HG02610 (cell line): ENCODE results near the gene MAP1B.

Source experiments
- ATAC-seq: cut with Tn5 transposase; IDR thresholded peaks from one replicate; pipeline ENCODE4 v1.9.1; 2021; ENCODE audit warnings: mild to moderate bottlenecking, moderate library complexity; ENCODE audit not compliant: unreplicated experiment

MAP1B gene

DNA sequence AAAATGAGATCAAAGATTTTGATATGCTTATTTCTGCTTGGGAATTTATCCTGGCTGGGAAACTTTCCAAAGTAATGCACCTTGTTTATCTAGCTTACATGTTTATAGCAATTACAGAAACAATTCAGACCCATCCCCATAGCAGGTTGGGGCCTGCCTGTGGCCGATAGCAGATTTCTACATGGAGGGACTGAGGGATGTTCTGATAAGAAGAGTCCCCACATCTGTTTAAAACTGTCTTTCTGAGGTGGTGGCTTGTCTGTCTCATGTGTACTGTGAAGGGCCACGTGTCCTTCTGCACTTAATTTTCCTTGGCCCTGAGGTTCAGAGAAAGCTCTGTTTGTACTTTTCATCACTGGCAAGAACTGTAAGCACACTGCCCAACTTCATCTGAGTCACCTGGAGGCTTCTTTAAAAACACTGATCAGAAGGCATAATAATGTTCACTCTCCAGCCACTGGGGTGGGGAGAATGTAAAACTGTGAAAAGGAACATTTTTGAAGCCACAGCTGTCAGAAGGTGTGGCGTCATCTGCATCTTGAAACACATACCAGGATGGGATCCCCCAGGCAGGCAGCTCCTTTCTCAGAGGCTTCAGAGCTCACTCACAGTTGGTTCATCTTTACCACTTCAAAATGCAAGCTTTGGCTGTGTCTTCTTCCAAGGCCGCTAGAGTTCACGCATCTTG, 80.3 kb downstream of the MAP1B start:
- no peak for ATAC-seq

DNA sequence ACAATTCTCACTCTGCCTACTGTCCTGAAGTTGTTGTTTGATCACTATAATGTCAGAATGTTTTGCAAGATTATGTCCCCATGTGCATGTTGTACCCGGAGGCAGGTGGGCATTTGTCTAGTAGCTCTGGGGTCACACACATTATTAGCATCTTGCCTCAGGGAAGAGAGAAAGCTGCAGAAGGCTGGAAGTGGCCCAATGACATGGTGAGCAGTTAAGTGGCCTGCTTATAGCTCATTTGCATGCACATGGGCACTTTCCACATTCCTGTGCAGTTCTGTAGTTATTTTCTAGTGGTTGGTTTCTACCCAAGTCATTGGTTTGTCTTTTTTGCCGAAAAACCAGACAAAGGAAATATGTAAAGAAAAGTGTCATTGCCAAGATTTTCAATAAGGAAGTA, 80.9 kb downstream of the MAP1B start:
- ATAC-seq, result no peak

DNA sequence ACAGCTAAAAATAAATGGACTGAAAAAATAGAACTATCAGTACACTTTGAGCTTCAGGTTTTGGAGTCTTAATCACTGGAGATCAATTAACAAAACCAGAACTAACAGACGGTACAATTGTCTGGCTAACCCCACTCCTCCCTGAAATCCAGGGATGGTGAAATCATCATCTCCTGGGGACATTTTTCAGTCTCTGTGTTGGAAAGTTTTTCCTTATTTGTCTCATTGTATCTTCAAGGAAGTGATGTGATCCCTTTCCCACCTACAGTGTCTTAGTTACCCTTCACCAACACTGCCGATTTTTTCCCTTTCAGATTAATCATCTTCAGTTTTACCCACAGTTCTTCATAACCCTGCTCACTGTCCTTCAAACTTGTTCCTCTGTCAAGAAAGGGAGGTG, 81.9 kb downstream of the MAP1B start:
- ATAC-seq, result no peak

DNA sequence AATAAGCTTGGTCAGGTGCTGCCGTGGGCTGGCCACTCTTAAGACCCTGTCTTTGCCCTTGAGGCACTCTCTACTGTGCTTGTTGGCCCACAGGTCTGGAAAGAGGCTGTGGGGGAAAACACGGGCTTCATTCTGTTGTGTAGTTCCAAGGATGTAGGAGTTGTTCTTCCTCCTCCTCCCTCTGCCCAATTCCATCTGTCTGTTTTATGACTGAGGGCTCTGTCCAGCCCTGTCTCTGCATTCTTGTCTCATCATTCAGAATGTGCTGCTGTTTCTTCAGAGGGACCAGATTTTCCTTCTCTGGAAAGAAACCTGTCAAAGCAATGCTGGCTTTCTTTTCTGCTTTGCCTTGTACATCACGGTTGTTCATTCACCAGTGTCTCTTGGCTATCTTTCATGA, 84.1 kb downstream of the MAP1B start:
- no peak for ATAC-seq

DNA sequence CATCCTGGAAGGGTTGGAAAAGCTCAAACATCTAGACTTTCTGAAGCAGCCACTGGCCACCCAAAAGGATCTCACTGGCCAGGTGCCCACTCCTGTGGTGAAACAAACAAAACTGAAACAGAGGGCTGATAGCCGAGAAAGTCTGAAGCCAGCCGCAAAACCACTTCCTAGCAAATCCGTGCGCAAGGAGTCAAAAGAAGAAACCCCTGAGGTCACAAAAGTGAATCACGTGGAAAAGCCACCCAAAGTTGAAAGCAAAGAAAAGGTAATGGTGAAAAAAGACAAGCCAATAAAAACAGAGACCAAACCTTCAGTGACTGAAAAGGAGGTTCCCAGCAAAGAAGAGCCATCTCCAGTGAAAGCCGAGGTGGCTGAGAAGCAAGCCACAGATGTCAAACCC, 87.6 kb downstream of the MAP1B start:
- peak; percentile 95 for ATAC-seq

DNA sequence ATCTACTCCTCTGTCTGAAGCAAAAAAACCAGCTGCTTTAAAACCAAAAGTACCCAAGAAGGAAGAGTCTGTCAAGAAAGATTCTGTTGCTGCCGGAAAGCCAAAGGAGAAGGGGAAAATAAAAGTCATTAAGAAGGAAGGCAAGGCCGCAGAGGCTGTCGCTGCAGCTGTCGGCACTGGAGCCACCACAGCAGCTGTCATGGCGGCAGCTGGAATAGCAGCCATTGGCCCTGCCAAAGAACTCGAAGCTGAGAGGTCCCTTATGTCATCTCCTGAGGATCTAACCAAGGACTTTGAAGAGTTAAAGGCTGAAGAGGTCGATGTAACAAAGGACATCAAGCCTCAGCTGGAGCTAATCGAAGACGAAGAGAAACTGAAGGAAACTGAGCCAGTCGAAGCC, 88.3 kb downstream of the MAP1B start:
- no peak for ATAC-seq

DNA sequence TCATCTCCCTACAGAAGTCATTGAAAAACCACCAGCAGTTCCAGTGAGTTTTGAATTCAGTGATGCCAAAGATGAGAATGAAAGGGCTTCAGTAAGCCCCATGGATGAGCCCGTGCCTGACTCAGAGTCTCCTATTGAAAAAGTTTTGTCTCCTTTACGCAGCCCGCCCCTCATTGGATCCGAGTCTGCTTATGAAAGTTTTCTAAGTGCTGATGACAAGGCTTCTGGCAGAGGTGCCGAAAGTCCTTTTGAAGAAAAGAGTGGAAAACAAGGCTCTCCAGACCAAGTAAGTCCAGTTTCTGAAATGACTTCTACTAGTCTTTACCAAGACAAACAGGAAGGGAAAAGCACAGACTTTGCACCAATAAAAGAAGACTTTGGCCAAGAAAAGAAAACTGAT, 90.1 kb downstream of the MAP1B start:
- no peak for ATAC-seq

DNA sequence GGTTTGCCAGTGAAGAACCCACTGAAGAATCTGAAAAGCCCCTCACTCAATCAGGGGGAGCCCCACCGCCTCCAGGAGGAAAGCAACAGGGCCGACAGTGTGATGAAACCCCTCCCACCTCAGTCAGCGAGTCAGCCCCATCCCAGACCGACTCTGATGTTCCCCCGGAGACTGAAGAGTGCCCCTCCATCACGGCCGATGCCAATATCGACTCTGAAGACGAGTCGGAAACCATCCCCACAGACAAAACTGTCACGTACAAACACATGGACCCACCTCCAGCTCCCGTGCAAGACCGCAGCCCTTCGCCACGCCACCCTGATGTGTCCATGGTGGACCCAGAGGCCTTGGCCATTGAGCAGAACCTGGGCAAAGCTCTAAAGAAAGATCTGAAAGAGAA, 92.4 kb downstream of the MAP1B start:
- ATAC-seq, result no peak

DNA sequence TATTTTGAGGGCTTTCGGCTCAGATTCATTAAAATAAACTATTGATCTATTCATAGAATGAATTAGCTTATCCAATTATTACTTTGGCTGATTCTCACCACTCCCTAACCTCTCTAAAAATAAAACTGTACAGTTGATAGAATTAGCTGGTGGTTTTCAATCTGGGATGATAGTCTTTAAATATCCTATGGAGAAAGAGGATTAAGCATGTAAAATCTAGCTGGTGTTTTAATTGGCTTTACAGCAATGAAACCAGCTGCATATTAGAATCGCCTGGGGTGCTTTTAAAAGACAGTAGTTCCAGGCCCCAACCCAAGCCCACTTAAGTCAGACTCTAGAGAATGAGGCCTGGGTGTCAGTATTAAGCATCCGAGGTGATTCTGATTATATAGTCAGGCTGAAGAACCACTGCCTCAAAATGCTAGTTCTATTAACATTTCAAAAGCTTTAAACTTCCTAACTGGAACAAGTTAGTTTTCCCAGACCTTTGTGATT, 95.1 kb downstream of the MAP1B start:
- ATAC-seq, result no peak

DNA sequence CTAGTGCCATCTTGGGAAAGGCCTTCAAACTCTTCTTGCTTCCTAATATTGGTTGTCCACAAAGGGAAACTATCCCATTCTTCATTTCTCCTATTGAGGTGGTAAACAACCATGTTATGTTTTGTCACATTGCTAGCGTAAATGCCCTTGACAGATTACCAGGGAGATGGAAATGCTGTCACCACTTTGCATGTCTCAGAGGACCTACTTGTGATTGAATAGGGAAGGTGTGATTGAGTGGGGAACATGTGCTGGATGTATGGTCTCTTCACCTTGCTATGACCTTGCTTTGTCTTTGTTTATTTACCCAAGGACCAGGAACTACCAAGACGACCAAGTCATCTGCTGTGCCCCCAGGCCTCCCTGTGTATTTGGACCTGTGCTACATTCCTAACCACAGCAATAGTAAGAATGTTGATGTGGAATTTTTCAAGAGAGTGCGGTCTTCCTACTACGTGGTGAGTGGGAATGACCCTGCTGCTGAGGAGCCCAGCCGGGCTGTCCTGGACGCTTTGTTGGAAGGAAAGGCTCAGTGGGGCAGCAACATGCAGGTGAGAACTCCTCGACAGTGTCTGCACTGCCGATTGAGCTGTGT, 96.1 kb downstream of the MAP1B start:
- ATAC-seq, result no peak

DNA sequence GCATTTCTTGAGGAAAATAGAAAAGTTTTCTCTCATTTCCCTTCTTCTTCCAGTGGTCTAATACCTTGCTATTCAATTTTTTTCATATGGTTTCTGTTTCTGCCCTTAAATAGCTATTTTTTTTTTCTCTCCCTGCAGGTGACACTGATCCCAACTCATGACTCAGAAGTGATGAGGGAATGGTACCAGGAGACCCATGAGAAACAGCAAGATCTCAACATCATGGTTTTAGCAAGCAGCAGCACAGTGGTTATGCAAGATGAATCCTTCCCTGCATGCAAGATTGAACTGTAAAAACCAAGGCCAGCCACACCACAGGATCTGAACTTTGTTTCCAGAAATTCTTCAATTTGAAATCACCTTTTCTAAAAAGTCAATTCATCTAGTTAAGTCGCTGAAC, 97.7 kb downstream of the MAP1B start:
- no peak for ATAC-seq

DNA sequence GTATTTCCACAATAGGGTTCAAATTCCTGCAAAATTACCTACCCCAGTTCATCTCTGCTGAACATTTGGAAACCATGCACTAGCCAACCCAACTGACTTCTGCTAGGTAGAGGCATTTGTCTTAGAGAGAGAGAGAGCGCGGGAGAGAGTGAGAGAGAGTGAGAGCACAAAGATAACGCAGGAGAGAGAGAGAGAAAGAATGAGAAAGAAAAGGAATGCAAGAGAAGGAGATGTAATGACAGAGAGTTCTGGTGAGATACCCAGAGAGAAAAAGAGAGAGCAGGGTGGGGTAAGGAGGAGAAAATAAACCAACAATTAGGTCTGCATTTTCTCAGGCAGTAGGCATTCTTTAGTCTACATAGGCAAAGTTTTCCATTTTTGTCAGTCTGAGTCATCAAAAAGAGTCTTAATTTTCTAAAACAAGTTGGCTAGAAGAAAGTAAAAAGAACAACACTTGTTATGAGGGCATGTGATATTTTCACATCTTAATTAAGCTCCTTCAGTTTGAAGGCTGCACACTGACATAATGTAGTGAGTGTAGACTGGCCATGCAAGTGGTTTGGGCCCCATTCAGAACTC, 98.2 kb downstream of the MAP1B start:
- ATAC-seq, result no peak

DNA sequence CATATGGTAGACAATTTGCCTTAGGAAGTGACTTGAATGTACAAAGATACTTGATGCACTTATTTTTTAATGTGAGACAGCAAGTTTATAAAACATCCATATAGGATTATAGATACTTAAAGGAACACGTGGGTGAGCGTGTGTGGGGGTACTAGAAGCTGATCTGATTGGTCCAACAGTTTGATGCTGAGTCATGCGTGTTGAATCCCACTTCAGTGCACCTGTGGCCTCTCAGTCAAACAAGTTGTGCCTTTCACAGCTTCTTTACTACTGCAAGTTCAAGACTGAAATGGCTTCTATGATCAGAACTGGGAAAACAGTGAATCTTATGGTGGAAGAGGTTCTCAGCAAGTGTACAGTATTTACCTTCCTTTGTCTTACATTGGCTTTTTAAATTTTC, 98.9 kb downstream of the MAP1B start:
- no peak for ATAC-seq

DNA sequence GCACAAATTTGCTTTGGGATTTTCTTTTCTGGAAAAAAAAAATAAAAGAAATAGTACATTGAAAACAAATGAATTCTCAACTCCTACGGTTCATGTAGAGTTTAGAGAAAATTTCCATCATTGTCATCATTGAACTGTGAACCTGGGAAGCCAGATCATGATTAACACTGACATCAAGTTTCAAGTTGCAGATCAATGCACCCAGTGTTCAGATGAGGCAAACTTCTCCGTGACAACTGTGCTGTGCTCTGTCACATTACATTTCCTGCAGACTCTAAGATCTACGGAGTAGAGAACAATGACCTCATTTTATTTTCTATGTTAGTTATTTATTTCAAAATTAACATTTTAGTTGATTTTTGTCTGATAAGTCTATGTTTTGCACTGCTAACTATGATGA, 99.7 kb downstream of the MAP1B start:
- no peak for ATAC-seq

DNA sequence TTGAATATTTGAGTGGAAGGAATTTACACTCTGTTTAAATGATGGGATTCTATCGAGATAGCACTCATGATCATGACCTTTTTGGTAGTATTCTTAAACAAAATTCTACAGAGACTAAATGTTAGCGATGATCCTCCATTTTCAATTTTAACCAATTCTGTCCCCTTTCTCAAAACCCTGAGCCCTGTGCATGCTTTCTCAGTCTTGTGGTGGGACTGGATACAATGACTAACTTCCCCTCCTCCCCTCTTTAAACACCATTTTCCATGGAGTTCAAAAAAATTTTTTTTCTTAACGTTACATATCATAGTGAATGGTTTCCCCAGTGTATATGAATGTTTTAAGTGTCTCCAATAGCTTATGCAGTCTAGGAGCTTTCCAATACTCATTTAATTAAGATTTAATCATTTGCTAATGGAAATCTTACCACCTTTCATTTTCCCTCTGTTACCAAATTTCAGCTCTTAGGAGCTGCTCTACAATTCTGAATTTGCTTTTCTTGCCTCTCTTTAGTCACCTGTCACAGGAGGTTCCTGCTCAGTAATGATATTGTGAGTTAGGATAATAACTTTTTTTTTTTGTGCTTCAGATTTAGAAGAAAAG, 101.2 kb downstream of the MAP1B start:
- no peak for ATAC-seq

DNA sequence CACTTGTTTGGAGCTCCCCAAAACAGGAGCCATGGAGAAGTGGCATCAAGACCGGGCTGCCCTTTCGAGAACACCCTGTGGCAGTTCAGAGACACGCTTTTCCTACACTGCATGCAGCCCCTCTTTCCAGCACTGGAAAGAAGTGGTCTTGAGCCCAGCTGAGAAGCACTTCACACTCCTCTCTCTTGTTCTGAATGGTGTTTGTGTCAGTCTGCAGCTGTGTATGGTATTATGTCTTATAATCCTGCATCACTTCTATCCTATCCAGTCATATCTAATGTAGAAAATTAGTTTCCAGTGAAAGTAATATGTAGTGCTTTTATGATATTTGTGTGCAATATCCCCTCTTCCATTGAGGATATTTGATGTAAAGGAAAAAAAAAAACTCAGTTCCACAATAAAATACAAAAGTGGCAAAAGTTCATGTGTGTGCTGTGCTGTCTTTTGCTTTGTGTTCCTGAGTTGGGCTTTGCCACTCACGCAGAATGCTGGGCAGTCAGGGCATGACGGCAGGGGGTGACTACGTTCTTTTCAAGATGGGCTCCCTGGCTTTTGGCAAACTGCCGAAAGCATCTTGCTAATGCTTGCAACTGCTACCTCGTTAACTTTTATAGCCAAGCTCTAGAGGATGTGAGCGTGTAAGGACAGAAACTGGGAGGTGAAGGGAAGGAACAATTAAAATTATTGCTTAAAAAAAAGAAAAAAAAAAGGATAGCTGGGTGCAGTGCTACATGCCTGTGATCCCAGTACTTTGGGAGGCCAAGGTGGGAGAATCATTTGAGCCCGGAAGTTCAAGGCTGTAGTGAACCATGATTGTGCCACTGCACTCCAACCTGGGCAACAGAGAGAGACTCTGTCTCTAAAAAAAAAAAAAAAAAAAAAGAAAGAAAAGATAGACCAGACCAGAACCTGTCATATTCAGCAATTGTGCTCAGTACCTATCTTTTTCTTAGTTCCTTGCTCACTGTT, 102.2 kb downstream of the MAP1B start:
- ATAC-seq, result no peak

DNA sequence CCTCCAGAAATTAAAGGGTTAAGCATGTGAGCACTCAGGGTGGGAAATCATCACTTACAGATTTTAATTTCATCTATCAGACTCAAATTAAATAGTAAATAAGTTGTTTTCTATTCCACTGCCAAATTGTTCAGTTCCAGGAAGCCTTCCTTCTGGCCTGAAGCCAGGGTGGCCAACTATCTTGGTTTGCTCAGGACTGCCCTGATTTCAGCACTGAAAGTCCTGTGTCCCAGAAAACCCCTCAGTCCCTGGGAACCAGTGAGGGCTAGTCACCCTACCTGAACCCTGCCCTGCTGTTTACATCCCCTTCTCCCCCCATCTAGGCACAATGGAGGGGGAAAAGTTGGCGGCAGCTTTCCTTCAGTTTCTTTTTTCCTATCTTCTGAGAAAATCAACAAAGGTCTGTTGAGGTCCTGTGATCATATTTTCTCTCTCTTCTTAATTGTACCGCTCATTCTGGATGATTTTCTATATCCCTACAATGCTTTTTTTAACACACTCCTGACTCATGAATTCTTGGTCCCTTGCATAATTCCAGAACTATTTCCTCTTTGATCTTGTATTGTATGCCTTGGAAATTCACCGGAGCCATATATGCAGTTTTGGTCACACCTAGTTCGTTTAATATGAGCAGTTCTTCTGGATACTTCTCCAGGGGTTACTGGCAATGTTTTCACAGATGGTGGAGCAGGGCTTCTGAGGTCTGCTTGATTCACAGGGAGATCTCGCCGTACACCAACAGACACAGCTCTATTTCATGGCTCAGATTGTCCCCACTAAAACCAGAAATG, 103.8 kb downstream of the MAP1B start:
- no peak for ATAC-seq

DNA sequence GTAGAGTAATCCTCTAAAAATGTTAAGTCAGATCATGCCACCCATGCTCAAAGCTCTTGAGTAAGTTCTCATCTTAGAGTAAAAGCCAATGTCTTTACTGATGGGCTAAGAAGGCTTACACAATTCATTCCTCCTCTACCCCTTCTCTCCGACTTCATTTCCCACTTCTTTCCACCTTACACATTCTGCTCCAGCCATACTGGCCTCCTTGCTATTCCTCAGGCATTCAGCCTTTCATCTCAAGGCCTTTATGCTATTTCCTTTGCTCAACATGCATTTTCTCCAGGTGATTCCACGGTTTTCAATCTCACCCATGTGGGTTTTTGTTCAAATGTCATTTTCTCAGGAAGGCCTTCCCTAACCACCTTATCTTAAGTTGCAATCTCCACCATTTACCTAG, 104.9 kb downstream of the MAP1B start:
- ATAC-seq, result no peak

DNA sequence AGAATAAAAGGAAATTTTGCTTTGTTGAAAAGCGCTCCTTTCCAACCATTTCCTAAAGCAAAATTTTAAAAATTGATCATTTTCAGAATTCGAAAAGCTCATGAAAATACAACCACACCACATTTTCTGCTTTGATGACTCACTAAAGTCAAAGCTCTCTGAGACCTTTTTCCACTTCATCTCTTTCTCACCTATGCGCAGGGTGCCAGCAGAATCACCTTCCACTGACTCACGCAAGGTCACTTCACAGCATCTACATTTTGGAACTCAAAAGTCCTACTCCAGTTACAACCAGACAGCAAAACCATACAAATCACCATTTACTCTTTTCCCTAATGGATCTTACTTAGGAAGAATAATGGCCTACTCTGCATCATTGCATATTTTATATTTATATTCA, 106.2 kb downstream of the MAP1B start:
- no peak for ATAC-seq

DNA sequence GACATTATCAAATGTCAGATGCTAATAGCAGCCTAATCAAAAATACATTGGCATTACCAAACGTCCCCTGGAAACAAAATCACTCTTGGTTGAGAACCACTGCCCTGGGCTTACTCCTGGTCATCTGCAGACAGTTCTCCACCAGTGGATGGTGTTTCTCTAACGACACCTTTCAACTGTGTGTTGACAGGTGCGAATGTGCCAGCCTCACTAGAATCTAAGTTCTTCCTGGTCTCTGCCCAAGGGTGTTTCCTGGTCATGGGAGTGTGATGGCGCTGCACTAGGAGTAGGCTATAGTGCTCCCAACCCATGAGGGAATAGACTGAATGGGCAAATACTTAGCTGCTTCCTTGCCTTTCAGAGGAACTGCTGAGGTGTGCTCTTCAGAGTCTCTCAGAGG, 106.9 kb downstream of the MAP1B start:
- no peak for ATAC-seq
